ENCODE data around the gene MESP1.
A peak's percentile ranks its signal among the peaks of the same experiment; 100 is the strongest.
"Not testable (repeated sequence)": the region's sequence is repeated elsewhere in the genome, so short reads cannot be mapped to it uniquely, and the experiment has no call there.

Gene MESP1, protein sequence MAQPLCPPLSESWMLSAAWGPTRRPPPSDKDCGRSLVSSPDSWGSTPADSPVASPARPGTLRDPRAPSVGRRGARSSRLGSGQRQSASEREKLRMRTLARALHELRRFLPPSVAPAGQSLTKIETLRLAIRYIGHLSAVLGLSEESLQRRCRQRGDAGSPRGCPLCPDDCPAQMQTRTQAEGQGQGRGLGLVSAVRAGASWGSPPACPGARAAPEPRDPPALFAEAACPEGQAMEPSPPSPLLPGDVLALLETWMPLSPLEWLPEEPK

DNA sequence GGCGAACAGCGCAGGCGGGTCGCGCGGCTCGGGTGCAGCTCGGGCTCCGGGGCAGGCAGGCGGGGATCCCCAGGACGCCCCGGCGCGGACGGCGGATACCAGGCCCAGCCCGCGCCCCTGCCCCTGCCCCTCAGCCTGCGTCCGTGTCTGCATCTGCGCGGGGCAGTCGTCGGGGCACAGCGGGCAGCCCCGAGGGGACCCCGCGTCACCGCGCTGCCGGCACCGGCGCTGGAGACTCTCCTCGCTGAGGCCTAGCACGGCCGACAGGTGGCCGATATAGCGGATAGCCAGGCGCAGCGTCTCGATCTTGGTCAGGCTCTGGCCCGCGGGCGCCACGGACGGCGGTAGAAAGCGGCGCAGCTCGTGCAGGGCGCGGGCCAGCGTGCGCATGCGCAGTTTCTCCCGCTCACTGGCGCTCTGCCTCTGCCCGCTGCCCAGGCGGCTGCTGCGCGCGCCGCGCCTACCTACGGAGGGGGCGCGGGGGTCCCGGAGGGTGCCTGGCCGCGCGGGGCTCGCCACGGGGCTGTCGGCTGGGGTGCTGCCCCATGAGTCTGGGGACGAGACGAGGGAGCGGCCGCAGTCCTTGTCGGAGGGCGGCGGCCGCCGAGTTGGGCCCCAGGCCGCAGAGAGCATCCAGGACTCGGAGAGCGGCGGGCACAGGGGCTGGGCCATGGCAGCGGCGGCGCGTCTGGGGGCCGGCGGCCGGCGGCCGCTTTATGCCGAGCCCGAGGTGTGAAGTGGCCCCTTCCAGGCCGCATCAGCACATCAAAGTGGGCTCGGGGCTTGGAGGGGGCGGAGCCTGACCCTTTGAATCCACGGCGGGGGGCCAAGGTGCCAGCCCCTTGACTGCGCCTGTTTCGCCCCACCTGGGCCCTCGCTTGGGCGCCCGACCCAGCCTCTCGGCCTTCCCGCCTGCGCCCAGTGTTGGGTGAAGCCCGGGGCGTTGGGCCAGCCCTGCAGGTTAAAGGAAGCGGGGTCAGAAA, at the start of gene MESP1:
Gene MESP1 (minus strand): TSS at position 690 of the 983 bp plus-strand sequence. CDS start 18 bp downstream, at position 672.
- DNase-seq = peak; percentile 91

- DNase-seq = no peak
Measured at GRCh38 chr15:89799918-89800498, 49.0 kb upstream of the MESP1 start.

- no peak for DNase-seq
Measured at GRCh38 chr15:89799011-89799911, 48.2 kb upstream of the MESP1 start.

DNA sequence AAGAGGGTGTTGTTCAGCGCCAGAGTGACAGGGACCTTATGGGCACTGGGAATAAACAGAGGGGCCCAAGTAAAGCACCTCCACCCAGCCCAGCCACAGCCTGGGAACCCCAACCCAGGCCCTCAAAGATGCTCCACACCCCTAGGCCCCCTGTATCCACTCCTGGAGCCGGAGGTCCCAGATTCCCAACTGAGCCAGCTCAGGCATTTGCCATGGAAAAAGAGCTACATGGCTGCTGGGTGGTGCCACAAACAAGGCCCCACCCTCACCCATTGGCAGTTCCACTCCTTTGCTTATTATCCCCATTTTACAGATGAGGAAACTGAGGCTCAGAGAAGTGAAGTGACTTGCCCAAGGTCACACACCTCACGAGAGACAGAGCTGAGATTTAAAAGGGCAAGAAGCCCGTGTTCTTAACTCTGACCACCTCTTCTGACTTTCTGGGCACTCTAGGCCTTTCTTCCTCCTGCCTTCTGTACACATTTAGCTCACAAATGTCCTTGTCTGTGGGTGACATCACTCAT, 46.7 kb upstream of the MESP1 start:
- no peak for DNase-seq

DNA sequence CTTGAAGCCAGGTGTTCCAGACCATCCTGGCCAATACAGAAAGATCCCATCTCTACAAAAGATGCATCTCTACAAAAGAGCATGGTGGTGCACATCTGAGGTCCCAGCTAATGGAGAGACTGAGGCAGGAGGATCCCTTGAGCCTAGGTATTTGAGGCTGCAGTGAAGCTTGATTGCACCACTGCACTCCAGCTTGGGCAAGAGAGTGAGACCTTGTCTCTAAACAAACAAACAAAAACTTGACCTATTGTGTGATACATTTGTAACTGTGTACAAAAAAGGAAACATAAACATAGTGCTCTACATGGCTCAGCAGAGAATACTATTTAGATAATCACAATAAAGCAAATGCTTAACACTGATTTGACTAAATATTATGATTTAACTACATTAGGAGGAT, 44.9 kb upstream of the MESP1 start:
- no peak for DNase-seq

DNA sequence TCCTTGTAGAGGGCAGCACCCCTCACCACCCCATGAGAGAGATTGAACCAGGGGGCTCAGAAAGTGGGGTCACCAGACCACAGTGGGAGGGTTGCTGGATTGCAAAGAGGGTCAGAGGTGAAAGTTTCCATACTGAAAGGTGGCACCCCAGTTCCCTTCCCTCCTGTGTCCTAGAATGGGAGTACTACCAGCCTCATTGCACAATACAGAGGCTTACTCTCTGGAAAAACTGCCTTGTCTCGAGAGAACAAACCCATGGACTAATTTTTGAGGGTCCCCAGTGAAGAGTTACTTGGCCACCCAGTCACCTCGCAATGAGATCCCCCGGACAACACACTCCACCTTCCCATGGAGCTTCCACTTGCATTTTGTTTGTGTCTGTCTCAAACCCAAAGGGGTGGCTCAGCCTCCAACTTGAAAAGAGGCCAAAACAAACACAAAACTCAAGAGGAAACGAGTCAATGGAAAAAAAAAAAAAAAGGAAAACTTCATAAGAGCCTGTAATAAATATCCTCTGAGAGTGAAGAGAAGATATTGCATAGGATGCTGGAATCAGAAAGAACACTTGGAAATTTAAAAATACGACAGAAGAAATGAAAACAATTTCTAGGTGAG, 43.7 kb upstream of the MESP1 start:
- no peak for DNase-seq

DNA sequence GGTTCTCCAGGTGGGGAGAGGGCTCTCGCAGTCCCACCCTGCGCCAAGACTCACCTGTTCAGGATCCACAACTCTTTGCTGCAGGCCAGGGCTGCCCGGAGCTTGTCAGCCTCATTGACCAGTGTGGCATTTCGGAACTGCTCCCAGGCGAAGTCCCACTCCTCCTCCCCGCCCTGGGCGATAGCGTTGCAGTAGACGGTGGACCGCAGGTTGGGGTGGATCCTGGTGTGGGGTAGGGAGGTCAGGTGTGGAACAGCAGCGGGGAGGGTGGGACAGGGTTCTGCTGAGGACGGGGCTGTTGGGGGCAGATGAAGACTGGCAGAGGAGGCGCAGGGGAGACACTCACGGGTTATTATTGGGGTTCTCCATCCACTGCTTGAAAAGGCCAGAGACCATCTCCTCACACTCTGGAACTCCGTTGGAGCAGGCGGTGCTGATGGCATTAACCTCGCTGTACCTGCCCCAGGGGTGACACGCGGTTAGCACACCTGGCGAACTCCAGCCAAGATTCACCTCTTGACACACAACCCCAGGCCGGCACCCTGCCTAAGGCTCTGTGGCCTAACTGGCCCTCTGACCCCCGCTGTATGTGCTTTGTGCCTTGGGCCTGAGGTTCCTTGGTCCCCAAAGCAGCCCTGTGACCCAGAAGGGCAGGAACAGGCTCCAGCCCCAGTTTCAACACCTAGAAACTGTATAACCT, 41.2 kb upstream of the MESP1 start:
- DNase-seq = no peak

GRCh38 chr15:89790661-89791060, 39.6 kb upstream of the MESP1 start:
- no peak for DNase-seq

DNA sequence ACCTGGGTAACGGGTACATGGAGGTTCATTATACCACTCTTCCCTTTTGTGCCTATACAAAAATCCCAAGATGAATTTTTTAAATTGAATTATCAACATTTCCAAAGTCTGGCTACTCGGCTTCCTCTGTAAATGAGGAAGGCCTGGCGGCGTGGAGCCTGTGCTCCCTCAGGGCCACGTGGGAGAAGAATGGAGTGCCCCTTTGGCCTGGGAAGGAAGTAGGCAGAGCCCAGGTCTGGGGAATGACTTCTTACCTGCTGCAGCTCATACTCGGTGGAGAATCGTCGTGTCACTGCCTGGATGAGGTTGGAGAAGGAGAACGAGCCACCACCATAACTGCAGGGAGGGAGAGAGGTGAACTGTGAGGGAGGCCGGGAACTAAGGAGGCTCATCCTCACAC, 39.2 kb upstream of the MESP1 start:
- DNase-seq = no peak

DNA sequence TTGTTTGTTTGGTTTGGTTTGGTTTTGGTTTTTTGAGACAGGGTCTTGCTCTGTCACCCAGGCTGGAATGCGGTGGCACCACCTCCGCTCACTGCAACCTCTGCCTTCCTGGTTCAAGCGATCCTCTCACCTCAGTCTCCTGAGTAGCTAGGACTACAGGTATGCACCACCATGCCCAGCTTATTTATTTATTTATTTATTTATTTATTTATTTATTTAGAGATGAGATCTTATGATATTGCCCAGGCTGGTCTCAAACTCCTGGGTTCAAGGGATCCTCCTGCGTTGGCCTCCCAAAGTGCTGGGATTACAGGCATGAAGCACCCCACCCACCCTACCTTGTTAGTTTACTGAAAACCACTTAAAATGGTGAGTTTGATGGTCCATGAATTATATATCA, 37.5 kb upstream of the MESP1 start:
- not testable (repeated sequence) for DNase-seq

DNA sequence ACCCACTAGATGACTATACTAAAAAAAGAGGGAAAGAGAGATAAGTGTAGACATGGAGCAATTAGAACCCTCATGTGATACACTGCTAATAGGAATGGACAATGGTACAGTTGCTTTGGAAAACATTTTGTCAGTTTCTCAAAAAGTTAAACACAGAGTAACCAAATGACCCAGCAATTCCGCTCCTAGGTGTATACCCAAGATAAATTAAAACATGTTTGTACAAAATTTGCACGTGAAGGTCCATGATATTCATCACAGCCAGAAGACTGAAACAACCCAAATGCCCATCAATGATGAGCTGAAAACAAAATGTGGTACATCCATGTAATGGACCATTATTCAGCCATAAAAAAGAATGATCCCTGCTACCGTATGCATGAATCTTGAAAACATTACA, 36.9 kb upstream of the MESP1 start:
- DNase-seq = no peak

DNA sequence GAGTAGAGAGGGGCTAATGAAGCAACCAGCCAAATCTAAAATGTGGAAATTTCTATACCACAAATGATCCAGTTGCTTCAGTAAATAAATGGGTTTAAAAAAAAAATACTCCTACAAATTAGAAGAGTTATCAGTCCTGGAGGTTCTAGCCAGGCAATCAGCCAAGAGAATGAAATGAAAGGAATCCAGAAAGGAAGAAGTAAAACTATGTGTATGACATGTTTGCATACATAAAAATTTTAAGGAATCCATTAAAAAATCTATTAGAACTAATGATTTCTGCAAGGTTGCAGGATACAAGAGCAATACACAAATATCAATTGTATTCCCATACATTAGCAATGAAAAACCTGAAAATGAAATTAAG, 34.7 kb upstream of the MESP1 start:
- DNase-seq = no peak

DNA sequence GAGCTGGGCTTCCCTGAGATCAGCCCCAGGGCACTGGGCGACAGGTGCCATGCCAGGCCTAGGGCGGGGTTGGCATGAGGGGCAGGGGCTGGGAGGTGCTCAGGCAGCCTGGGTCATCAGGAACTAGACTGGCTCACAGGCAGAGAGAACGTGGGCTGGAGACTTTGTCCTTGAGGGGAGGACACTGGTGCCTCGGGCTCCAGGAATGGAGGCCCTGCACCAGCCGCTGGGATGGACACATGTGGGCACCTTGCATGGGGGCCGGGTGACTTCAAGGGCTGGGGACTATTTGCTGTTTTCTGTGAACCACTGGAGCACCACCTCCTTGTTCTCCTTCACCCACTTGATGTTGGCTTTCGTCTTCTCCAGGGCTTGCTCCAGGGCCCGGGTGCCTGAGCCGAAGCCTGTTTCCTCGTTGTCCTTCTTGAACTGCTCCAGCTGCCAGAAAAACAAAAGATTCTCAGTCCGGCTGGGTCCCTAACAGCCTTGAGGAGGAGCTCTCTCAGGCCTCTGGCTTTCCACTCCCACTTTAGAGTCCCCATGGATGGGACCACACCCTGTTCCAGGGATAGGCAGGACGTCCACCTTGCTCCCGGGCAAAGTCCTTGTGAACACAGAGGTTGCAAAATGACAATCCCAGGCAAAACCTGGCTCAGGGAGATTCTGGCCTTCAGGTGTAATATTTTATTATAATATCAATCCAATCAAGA, 34.2 kb upstream of the MESP1 start:
- no peak for DNase-seq

- DNase-seq = no peak
Measured at GRCh38 chr15:89784686-89784960, 33.6 kb upstream of the MESP1 start.

DNA sequence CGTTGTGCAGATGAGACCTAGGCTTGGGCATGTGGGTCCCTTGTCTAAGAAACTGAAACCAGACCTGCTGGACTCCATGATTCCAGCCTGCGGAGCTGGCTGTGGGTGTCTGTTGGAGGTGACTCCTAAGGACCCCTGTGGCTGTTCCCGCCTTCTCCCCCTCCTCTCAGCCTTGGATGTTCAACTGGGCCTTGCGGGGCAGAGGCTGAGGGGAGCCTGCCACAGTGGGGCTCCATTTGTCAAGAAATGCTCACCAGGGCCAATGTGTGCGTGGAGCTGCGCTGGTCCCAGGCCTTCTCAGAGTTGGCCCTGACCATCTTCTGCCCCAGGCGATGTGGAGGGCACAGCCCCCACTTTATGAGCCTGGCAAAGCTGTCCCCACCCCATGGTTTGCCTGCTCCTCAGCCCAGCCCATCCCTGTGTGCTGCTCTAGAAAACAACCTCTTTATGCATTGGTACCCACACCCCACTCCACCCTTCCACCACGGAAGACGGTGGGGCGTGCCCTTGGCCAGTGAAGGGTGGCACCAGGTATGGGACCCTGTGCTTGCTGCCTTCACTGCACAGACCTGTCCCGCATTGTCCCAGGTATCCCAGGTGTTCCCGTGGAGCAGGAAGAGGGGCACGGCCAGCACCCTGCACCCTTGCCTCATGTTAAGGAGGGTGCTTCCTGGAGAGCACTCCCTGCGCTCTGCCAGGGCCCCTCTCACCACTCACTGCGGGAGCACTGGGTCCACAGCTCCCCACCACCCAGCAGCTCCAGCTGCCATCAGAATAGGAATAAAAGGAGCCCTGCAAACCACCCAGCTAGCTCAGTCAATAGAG, 33.0 kb upstream of the MESP1 start:
- DNase-seq = no peak

- DNase-seq = peak; percentile 82
Measured at GRCh38 chr15:89783111-89783860, 32.2 kb upstream of the MESP1 start.

- not testable (repeated sequence) for DNase-seq
Measured at GRCh38 chr15:89782619-89782950, 31.5 kb upstream of the MESP1 start.

DNA sequence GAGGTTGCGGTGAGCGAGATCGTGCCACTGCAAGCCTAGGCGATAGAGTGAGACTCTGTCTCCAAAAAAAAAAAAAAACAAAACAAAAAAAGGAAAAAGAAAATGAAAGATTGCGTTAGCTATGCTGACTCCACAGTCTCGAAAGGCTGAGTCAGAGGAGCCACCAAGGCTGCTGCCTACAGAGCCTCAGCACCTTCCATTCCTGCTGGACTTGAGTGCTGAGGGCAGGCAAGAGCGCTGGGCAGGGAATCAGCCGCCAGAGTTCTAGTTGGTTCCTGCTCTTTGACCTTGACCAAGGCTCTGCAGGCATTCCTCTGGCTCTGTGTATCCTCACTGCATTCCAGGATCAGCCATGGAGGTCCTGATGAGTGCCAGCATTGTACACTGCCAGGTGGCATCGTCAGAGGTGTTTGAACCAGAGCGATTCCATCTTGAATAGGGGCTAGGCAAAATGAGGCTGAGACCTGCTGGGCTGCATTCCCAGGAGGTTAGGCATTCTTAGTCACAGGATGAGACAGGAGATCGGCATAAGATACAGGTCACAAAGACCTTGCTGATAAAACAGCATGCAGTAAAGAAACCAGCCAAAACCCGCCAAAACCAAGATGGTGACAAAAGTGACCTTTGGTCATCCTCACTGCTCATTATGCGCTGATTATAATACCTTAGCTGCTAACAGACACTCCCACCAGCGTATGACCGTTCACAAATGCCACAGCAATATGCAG, 31.0 kb upstream of the MESP1 start:
- no peak for DNase-seq

GRCh38 chr15:89781055-89781454, 30.0 kb upstream of the MESP1 start:
- DNase-seq = no peak
